Mammary epithelial cell (primary cell): ENCODE results near the gene TTC28.

ENCODE experiments used
- EZH2 ChIP-seq: IDR thresholded peaks from 2 replicates; pipeline ENCODE4 v1.6.1; 2012; ENCODE audit warnings: low read length, inconsistent platforms, borderline replicate concordance
- TF ChIP-seq, protein P1 (sequence below), 2 donors: IDR thresholded peaks in 1 of 2; conservative IDR thresholded peaks in 1 of 2; 2 replicates each; pipeline ENCODE4 v1.5.1; 2011 to 2012; ENCODE audit warnings: inconsistent platforms in 2 of 2, low read length in 2 of 2, mild to moderate bottlenecking in 2 of 2, control low read depth in 1 of 2, low read depth in 1 of 2; ENCODE audit not compliant: insufficient read depth in 1 of 2; ENCODE audit errors: extremely low read depth in 1 of 2

DNA sequence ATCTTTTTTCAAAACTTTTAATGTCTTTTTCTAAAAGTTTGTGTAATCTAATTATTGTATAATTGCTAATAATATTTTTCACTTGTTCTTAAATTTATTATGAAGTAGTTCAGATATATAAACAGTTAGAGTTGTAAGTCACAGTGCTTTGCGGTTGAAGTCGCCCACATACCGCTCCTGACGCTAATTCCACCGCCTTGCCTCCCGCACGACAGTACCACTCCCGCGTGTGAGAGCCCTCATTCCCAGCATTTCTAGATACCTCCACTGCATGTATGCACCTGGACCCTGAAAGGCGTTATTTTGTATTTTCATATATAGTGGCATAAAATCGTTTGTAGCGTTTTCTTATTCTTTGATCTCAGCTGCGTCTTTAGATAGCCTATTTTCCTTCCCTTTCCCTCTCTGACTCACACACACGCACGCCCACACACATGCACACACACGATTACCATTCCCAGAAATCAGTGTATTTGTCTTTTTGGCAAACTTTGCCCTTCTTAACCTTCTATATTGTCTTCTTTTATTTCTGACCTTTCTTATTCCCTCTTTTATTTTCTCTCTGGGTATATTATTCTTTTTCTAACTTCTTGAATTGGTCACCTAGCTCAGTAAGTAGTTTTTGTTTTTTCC lies 704.1 kb downstream of the TTC28 start:
- TF ChIP-seq, protein P1, sequence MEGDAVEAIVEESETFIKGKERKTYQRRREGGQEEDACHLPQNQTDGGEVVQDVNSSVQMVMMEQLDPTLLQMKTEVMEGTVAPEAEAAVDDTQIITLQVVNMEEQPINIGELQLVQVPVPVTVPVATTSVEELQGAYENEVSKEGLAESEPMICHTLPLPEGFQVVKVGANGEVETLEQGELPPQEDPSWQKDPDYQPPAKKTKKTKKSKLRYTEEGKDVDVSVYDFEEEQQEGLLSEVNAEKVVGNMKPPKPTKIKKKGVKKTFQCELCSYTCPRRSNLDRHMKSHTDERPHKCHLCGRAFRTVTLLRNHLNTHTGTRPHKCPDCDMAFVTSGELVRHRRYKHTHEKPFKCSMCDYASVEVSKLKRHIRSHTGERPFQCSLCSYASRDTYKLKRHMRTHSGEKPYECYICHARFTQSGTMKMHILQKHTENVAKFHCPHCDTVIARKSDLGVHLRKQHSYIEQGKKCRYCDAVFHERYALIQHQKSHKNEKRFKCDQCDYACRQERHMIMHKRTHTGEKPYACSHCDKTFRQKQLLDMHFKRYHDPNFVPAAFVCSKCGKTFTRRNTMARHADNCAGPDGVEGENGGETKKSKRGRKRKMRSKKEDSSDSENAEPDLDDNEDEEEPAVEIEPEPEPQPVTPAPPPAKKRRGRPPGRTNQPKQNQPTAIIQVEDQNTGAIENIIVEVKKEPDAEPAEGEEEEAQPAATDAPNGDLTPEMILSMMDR (conservative IDR thresholded peaks at IDR 0.05 in 1 of 2, IDR thresholded peaks at IDR 0.05 in 1 of 2; ENCODE audit: extremely low read depth in 1 of 2, insufficient read depth in 1 of 2, low read depth in 1 of 2, low read length in 2 of 2): no peak
- no peak for TF ChIP-seq EZH2
